SK-N-SH (cell line): ENCODE results near the gene GADL1. TPM values are rescaled to one million over a fixed set of nuclear protein-coding genes. Genes with fewer than 3 reads are reported as not detected.

Experiments
- CTCF ChIA-PET: fragments of 300-600, 350-600 bp; formaldehyde crosslinking; extraction: SDS; loops from one replicate; lab custom pipeline; 2021; lab: Yijun Ruan, JAX
- POLR2A ChIA-PET: fragments of 350-600 bp; sonication (Branson Sonifier 250); formaldehyde crosslinking; extraction: SDS; loops from one replicate; lab custom pipeline; 2020; ENCODE audit warnings: antibody characterized with exemption, inconsistent platforms; lab: Yijun Ruan, JAX
- DNase-seq: peaks from one replicate; pipeline ENCODE4 v3.0.0; 2012
- H2AFZ ChIP-seq: fragments of 200-600 bp; sonication (generic); 2 replicates; pipeline ENCODE4 v1.8.1; 2016; ENCODE audit warnings: antibody characterized with exemption, mild to moderate bottlenecking, low read depth
- H3F3A ChIP-seq: fragments of 200-600 bp; sonication (generic); replicated peaks from 2 replicates; pipeline ENCODE3; 2016; ENCODE audit warnings: antibody characterized with exemption, mild to moderate bottlenecking; ENCODE audit not compliant: insufficient read depth
- H3K27ac ChIP-seq, 2 experiments: fragments of 200-500 bp in 1 of 2; fragments of 200-600 bp in 1 of 2; sonication (Bioruptor generic) in 1 of 2; sonication (generic), shearing (Covaris generic) in 1 of 2; 2 replicates each; pipeline versions ENCODE4 v1.5.1 to v1.6.1; 2014 to 2016; ENCODE audit warnings: low read depth in 2 of 2, inconsistent platforms in 1 of 2, low read length in 1 of 2, mild to moderate bottlenecking in 1 of 2, mixed read lengths in 1 of 2
- H3K27me3 ChIP-seq: fragments of 200-600 bp; sonication (generic), shearing (Covaris generic); 2 replicates; pipeline ENCODE4 v1.6.1; 2016; ENCODE audit warnings: mixed run types; ENCODE audit not compliant: insufficient read depth
- H3K36me3 ChIP-seq, 2 experiments: fragments of 200-500 bp in 1 of 2; fragments of 200-600 bp in 1 of 2; sonication (Bioruptor generic) in 1 of 2; sonication (generic) in 1 of 2; replicated peaks in 1 of 2; 2 replicates each; pipeline versions ENCODE3 to v1.5.1; 2014 to 2016; ENCODE audit warnings: low read length in 1 of 2, mild to moderate bottlenecking in 1 of 2; ENCODE audit not compliant: insufficient read depth in 2 of 2, control insufficient read depth in 1 of 2
- H3K4me1 ChIP-seq, 2 experiments: fragments of 200-500 bp in 1 of 2; fragments of 200-600 bp in 1 of 2; sonication (Bioruptor generic) in 1 of 2; sonication (generic), shearing (Covaris generic) in 1 of 2; 2 replicates each; pipeline versions ENCODE4 v1.5.1 to v1.6.1; 2014 to 2016; ENCODE audit warnings: low read depth in 1 of 2, low read length in 1 of 2, mixed run types in 1 of 2; ENCODE audit not compliant: insufficient read depth in 2 of 2, control insufficient read depth in 1 of 2
- H3K4me2 ChIP-seq: fragments of 200-600 bp; sonication (generic), shearing (Covaris generic); 2 replicates; pipeline ENCODE4 v1.6.1; 2017; ENCODE audit warnings: mixed run types
- H3K4me3 ChIP-seq, 2 experiments: fragments of 200-500 bp in 1 of 2; fragments of 200-600 bp in 1 of 2; sonication (Bioruptor generic) in 1 of 2; sonication (generic), shearing (Covaris generic) in 1 of 2; 2 replicates each; pipeline versions ENCODE4 v1.5.1 to v1.8.1; 2014 to 2016; ENCODE audit warnings: low read depth in 2 of 2, inconsistent platforms in 1 of 2, low read length in 1 of 2, mild to moderate bottlenecking in 1 of 2, mixed read lengths in 1 of 2, moderate library complexity in 1 of 2
- H3K79me2 ChIP-seq: fragments of 200-600 bp; sonication (generic); 2 replicates; pipeline ENCODE4 v1.8.1; 2017; ENCODE audit warnings: mild to moderate bottlenecking; ENCODE audit not compliant: insufficient read depth
- H3K9ac ChIP-seq: fragments of 200-600 bp; sonication (generic); 2 replicates; pipeline ENCODE4 v1.6.1; 2017; ENCODE audit warnings: mixed run types
- H3K9me2 ChIP-seq: fragments of 200-600 bp; sonication (generic); 2 replicates; pipeline ENCODE4 v1.6.1; 2017; ENCODE audit warnings: mixed run types
- H3K9me3 ChIP-seq: fragments of 200-600 bp; sonication (generic); 2 replicates; pipeline ENCODE4 v1.6.1; 2017; ENCODE audit warnings: mixed run types, mild to moderate bottlenecking, moderate library complexity
- H4K20me1 ChIP-seq: fragments of 200-600 bp; sonication (generic); 2 replicates; pipeline ENCODE4 v1.6.1; 2017; ENCODE audit warnings: mild to moderate bottlenecking, mixed run types; ENCODE audit not compliant: insufficient read depth
- EP300 ChIP-seq, 2 experiments: IDR thresholded peaks; 2 replicates each; pipeline versions ENCODE4 v1.4.0 to v1.6.1; 2012; ENCODE audit warnings: borderline replicate concordance in 1 of 2, low read depth in 1 of 2, low read length in 1 of 2
- FOSL2 ChIP-seq: IDR thresholded peaks from 2 replicates; pipeline ENCODE4 v1.4.0; 2012; ENCODE audit warnings: low read depth, mild to moderate bottlenecking, moderate library complexity, borderline replicate concordance
- FOXM1 ChIP-seq: IDR thresholded peaks from 2 replicates; pipeline ENCODE4 v1.4.0; 2012; ENCODE audit warnings: low read depth, mild to moderate bottlenecking
- GABPA ChIP-seq: IDR thresholded peaks from 2 replicates; pipeline ENCODE4 v1.4.0; 2012; ENCODE audit warnings: low read depth, mild to moderate bottlenecking
- JUND ChIP-seq: IDR thresholded peaks from 2 replicates; pipeline ENCODE4 v1.4.0; 2012
- MXI1 ChIP-seq: IDR thresholded peaks from 2 replicates; pipeline ENCODE4 v1.6.1; 2012; ENCODE audit warnings: mild to moderate bottlenecking, low read depth, low read length, improper control_type of control experiment
- NRF1 ChIP-seq: IDR thresholded peaks from 2 replicates; pipeline ENCODE4 v1.6.1; 2012; ENCODE audit warnings: low read depth, mild to moderate bottlenecking, low read length
- RFX5 ChIP-seq: IDR thresholded peaks from 2 replicates; pipeline ENCODE4 v1.6.1; 2012; ENCODE audit warnings: mild to moderate bottlenecking, improper control_type of control experiment, low read length
- SIN3A ChIP-seq: IDR thresholded peaks from 2 replicates; pipeline ENCODE4 v1.6.1; 2012; ENCODE audit warnings: low read depth, mild to moderate bottlenecking, low read length, moderate library complexity, borderline replicate concordance
- TAF1 ChIP-seq: IDR thresholded peaks from 2 replicates; pipeline ENCODE4 v1.6.1; 2012; ENCODE audit warnings: low read depth, mild to moderate bottlenecking, low read length, moderate library complexity, borderline replicate concordance
- TEAD4 ChIP-seq: IDR thresholded peaks from 2 replicates; pipeline ENCODE4 v1.4.0; 2012; ENCODE audit warnings: mild to moderate bottlenecking, borderline replicate concordance; ENCODE audit not compliant: insufficient read depth
- WGBS: methylation state at CpG from one replicate; pipeline ENCODE4 v1.1.6; 2017; ENCODE audit warnings: low lambda C conversion rate; 5-methylcytosine and 5-hydroxymethylcytosine counted together
- polyA plus RNA-seq, 3 experiments: library from polyadenylated mRNA; depleted of rRNA; stranded (reverse); fragments of >200 nt; gene quantifications; 2 replicates each; pipeline ENCODE4 v1.2.3, GENCODE V29; 2012
- TF ChIP-seq, protein P1 (sequence below): IDR thresholded peaks from 2 replicates; pipeline ENCODE4 v1.4.0; 2012; ENCODE audit warnings: low read depth
- TF ChIP-seq, protein P2 (sequence below): fragments of 150-350 bp; IDR thresholded peaks from 2 replicates; pipeline ENCODE4 v1.6.1; 2017; ENCODE audit warnings: antibody characterized with exemption, low read length, low read depth, borderline replicate concordance
- TF ChIP-seq, protein P3 (sequence below): fragments of 150-350 bp; IDR thresholded peaks from 2 replicates; pipeline ENCODE4 v1.6.1; 2016; ENCODE audit warnings: mild to moderate bottlenecking, low read depth, low read length
- TF ChIP-seq, protein P4 (sequence below): IDR thresholded peaks from 2 replicates; pipeline ENCODE4 v1.4.0; 2012; ENCODE audit warnings: low read depth, borderline replicate concordance
- TF ChIP-seq, protein P5 (sequence below): IDR thresholded peaks from 2 replicates; pipeline ENCODE4 v1.6.1; 2012; ENCODE audit warnings: mild to moderate bottlenecking, low read depth, low read length, moderate library complexity

Gene GADL1
- polyA plus RNA-seq, 1 of the 3 experiments (the other 2 are of a cell fraction), result not detected

DNA sequence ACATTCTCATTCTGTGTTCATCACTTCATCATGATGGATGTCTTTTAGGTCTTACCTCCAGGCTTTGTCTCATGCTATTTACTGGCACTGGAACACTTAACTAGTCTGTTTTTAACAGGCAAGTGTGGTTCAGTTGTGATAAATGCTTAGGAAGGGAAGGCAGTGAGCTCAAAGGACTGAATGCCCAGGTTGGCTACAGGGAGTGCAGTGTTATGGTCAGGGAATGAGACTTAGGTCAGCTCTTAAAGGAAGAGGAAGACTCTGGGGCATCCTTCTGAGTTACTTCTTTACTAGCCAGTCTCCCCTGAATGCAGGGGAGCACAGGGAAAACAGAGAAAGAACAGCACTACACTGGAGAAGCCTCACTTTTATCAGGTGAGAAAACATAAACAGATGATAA is 215.4 kb downstream of the GADL1 start (continued):
- no peak for TF ChIP-seq SIN3A

DNA sequence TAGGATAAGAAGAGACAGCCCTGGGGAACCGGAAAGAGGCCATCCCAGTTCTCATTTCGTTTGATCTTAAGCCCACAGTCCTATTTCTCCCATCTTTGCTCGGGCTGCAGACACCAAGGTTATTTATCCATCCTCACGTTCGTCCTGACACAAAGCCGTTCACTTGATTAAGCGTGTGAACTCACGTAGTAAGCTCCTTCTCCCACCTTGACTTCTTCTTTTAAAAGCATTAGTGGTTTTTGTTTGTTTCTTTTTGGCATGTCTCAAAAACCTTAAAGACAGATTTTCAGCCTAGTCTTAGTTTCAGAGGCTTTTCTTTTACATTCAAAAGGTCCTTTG is 217.1 kb downstream of the GADL1 start:
- CTCF ChIA-PET, result interaction anchor here (2.5 kb wide), 1 partner anchor 16 kb away, joined by 9 read pairs; no protein-coding TSS in a partner anchor
- Histone ChIP-seq H3F3A (peaks cover 14% of the 10 kb centered on the region), H4K20me1 (no peaks in the 10 kb centered on the region), H3K79me2 (peaks cover 52% of the 10 kb centered on the region), H3K9ac (no peak overlapping the region), H3K27me3 (no peaks in the 10 kb centered on the region), H3K4me2 (no peak overlapping the region), H3K9me3 (no peaks in the 10 kb centered on the region), H3K4me1 (peaks cover 14 to 18% of the 10 kb centered on the region in 2 experiments; a peak in 3 of 4 replicates), H3K9me2 (no peaks in the 10 kb centered on the region), H3K27ac (no peak overlapping the region), H2AFZ (no peak overlapping the region), H3K4me3 (no peak overlapping the region), H3K36me3 (peaks cover 42 to 64% of the 10 kb centered on the region in 2 experiments)
- POLR2A ChIA-PET, result no interaction called here
- 95% methylated on average over 8 of the region's 8 CpGs for WGBS
- no peak for DNase-seq
- TF ChIP-seq RFX5 (no peak), SIN3A (no peak), JUND (no peak), MXI1 (no peak), TAF1 (no peak), NRF1 (no peak), FOXM1 (no peak), EP300 (IDR thresholded peaks at IDR 0.05; ENCODE audit: borderline replicate concordance in 1 of 2, low read depth in 1 of 2, low read length in 1 of 2) (no peak), GABPA (no peak), TEAD4 (no peak), FOSL2 (no peak)
- TF ChIP-seq, protein P1, sequence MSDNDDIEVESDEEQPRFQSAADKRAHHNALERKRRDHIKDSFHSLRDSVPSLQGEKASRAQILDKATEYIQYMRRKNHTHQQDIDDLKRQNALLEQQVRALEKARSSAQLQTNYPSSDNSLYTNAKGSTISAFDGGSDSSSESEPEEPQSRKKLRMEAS, result no peak
- TF ChIP-seq, protein P2, sequence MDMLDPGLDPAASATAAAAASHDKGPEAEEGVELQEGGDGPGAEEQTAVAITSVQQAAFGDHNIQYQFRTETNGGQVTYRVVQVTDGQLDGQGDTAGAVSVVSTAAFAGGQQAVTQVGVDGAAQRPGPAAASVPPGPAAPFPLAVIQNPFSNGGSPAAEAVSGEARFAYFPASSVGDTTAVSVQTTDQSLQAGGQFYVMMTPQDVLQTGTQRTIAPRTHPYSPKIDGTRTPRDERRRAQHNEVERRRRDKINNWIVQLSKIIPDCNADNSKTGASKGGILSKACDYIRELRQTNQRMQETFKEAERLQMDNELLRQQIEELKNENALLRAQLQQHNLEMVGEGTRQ, result no peak
- TF ChIP-seq, protein P3, sequence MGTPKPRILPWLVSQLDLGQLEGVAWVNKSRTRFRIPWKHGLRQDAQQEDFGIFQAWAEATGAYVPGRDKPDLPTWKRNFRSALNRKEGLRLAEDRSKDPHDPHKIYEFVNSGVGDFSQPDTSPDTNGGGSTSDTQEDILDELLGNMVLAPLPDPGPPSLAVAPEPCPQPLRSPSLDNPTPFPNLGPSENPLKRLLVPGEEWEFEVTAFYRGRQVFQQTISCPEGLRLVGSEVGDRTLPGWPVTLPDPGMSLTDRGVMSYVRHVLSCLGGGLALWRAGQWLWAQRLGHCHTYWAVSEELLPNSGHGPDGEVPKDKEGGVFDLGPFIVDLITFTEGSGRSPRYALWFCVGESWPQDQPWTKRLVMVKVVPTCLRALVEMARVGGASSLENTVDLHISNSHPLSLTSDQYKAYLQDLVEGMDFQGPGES, result no peak
- TF ChIP-seq, protein P4, sequence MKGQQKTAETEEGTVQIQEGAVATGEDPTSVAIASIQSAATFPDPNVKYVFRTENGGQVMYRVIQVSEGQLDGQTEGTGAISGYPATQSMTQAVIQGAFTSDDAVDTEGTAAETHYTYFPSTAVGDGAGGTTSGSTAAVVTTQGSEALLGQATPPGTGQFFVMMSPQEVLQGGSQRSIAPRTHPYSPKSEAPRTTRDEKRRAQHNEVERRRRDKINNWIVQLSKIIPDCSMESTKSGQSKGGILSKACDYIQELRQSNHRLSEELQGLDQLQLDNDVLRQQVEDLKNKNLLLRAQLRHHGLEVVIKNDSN, result no peak
- TF ChIP-seq, protein P5, sequence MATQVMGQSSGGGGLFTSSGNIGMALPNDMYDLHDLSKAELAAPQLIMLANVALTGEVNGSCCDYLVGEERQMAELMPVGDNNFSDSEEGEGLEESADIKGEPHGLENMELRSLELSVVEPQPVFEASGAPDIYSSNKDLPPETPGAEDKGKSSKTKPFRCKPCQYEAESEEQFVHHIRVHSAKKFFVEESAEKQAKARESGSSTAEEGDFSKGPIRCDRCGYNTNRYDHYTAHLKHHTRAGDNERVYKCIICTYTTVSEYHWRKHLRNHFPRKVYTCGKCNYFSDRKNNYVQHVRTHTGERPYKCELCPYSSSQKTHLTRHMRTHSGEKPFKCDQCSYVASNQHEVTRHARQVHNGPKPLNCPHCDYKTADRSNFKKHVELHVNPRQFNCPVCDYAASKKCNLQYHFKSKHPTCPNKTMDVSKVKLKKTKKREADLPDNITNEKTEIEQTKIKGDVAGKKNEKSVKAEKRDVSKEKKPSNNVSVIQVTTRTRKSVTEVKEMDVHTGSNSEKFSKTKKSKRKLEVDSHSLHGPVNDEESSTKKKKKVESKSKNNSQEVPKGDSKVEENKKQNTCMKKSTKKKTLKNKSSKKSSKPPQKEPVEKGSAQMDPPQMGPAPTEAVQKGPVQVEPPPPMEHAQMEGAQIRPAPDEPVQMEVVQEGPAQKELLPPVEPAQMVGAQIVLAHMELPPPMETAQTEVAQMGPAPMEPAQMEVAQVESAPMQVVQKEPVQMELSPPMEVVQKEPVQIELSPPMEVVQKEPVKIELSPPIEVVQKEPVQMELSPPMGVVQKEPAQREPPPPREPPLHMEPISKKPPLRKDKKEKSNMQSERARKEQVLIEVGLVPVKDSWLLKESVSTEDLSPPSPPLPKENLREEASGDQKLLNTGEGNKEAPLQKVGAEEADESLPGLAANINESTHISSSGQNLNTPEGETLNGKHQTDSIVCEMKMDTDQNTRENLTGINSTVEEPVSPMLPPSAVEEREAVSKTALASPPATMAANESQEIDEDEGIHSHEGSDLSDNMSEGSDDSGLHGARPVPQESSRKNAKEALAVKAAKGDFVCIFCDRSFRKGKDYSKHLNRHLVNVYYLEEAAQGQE, result no peak
